Mammary epithelial cell (primary cell): Measurements from ENCODE around the gene RAD51B.

Experiments used
- EZH2 ChIP-seq: IDR thresholded peaks from 2 replicates; pipeline ENCODE4 v1.6.1; 2012; ENCODE audit warnings: low read length, inconsistent platforms, borderline replicate concordance
- TF ChIP-seq, protein P1 (sequence below), 2 donors: IDR thresholded peaks in 1 of 2; conservative IDR thresholded peaks in 1 of 2; 2 replicates each; pipeline ENCODE4 v1.5.1; 2011 to 2012; ENCODE audit warnings: inconsistent platforms in 2 of 2, low read length in 2 of 2, mild to moderate bottlenecking in 2 of 2, control low read depth in 1 of 2, low read depth in 1 of 2; ENCODE audit not compliant: insufficient read depth in 1 of 2; ENCODE audit errors: extremely low read depth in 1 of 2

DNA sequence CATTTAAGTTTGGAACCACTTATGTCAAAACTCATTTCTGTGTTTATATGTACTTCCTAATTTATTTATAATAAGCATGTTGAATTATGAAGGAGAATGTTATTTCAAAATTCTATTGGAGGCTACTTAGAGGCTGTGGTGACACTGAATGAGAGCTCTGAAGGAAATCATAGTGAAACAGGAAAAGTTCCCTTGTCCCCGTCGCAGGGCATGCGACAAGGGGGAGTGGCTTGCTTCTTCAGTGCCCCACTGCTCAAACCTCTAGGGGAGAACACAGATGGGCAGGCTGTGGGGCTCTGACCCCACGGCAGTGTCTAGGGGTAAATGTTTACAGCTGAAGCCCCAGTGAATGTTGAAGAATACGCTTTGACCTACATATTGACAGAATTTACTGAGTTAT, 261.9 kb downstream of the RAD51B start:
- TF ChIP-seq, protein P1, sequence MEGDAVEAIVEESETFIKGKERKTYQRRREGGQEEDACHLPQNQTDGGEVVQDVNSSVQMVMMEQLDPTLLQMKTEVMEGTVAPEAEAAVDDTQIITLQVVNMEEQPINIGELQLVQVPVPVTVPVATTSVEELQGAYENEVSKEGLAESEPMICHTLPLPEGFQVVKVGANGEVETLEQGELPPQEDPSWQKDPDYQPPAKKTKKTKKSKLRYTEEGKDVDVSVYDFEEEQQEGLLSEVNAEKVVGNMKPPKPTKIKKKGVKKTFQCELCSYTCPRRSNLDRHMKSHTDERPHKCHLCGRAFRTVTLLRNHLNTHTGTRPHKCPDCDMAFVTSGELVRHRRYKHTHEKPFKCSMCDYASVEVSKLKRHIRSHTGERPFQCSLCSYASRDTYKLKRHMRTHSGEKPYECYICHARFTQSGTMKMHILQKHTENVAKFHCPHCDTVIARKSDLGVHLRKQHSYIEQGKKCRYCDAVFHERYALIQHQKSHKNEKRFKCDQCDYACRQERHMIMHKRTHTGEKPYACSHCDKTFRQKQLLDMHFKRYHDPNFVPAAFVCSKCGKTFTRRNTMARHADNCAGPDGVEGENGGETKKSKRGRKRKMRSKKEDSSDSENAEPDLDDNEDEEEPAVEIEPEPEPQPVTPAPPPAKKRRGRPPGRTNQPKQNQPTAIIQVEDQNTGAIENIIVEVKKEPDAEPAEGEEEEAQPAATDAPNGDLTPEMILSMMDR (conservative IDR thresholded peaks at IDR 0.05 in 1 of 2, IDR thresholded peaks at IDR 0.05 in 1 of 2; ENCODE audit: extremely low read depth in 1 of 2, insufficient read depth in 1 of 2, low read depth in 1 of 2, low read length in 2 of 2) = no peak
- no peak for TF ChIP-seq EZH2
